Frontal cortex (tissue), 4 donors: ENCODE measurements around the gene C3orf20. TPM values are rescaled to one million over a fixed set of nuclear protein-coding genes. Genes with fewer than 3 reads are reported as not detected.

Experiments used
- DNase-seq, 2 donors: peaks; one replicate each; pipeline ENCODE4 v3.0.0; 2012; ENCODE audit warnings: low spot score in 2 of 2
- FAIRE-seq: peaks from 2 replicates; lab custom pipeline; 2012; peaks lifted over from hg19 to GRCh38; lab: Jason Lieb, UNC
- total RNA-seq: library from RNA; depleted of rRNA; stranded (reverse); fragments of >200 nt; gene quantifications from one replicate; pipeline ENCODE4 v1.2.3, GENCODE V29; 2014
- donor health status: control.
- donor health status: control.
- donor health status: control.

The C3orf20 gene
- total RNA-seq, 1 donor from 2014 or later, result not detected

DNA sequence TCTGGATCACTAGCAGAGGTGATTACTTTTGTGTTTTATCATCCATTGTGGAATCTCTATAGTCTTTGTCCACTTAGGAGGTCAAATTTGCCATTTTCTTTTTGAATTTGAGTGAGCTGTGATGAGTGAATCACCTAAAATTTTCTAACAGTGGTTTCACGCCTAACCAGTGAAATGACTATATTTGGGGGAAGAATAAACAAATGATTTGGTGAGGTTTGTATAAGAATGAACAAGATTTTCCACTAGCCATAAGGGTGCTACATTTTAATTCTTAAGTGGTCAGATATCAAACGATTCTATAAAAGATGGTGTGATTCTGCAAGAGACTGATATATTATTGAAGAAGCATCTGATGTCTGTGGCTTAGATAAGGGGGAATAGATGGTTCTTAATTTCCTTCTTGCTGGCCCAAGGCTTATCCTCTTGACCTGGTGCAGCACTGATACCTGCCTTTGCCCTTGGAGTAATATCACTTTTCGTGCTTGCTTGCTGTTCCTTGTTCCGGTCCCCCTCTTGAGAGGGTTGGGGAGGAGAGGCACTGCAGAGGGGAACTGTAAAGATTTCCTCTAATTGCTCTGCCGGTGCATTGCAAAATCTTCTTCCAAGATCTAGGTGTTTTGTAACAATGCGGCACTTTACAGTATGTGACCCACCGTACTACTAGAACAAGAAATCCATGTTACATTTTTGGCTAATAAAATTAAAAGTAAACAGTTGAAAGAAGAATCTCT is 14.5 kb downstream of the C3orf20 start:
- DNase-seq (no peak), FAIRE-seq (no peak)

DNA sequence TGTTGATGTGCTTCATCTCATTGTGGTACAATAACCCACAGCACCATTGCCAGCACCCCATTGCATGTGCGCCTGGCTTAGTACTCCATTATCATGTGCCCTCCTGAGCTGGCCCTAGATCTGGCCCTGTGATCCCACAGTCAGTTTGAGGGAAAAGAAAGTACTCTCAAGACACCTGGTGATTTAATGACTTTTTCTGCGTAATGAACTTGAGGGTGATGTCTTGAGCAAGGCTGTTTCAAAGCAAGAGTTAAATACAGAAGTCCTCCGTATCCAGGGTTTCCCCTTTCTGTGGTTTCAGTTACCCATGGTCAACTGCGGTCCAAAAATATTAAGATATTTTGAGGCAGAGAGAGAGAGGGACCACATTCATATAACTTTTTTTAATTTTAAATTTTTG is 16.3 kb downstream of the C3orf20 start:
- DNase-seq, result no peak
- FAIRE-seq, result no peak

GRCh38 chr3:14691719-14692118 is 16.8 kb downstream of the C3orf20 start:
- DNase-seq (no peak), FAIRE-seq (no peak)

- FAIRE-seq, result no peak
- DNase-seq, result no peak
Observed at GRCh38 chr3:14698601-14699244, 23.8 kb downstream of the C3orf20 start.

GRCh38 chr3:14699643-14700042 is 24.7 kb downstream of the C3orf20 start:
- no peak for FAIRE-seq
- no peak for DNase-seq

GRCh38 chr3:14700891-14701290 is 25.9 kb downstream of the C3orf20 start:
- FAIRE-seq (no peak), DNase-seq (no peak)

GRCh38 chr3:14701676-14702075 is 26.7 kb downstream of the C3orf20 start:
- FAIRE-seq (no peak), DNase-seq (no peak)

DNA sequence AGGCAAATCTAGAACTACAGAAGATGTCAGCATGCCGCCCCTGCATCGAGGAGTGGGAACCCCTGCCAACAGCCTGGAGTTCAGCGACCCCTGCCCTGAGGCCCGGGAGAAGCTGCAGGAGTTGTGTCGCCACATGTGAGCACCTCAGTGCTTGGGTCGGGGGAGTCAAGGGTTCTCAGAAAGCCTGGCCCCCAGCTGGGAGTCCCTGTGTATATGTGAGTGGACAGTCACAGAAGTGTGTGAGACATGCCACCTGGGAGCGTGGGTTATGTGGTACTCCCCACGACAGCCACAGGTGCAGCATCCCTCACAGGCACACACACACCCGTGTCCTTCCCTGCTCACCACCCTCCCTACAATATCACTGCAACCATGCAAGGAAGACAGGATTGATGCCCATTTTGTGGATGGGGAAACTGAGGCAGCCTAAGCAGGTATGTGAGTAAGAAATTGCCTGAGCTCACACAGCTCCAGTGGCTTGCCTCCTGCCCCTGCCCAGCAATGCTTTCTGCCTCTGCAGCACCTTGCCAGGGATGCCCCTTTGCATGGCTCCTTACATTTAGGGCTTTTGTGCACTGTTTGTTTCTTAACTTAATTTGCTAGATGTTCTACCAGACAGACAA is 28.3 kb downstream of the C3orf20 start:
- FAIRE-seq (no peak), DNase-seq (no peak)

DNA sequence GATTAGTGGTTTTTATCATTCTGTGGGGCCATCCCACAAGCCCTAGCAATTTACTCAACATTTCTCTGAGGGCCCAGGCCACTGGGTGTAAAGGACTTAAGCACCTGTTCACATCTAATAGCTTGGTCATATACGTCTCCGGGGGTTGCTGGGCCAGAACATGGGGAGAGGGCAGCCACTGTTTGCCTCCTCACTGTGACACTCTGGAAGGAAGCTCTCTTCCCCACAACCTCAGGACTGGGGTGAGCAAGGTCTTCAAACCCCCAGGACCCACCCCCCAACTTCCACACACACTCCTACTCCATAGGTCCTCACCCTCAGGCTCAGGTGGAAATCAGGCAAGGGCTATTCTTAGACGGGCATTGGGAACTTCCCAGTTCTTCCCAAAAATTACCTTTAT is 28.9 kb downstream of the C3orf20 start:
- FAIRE-seq, result no peak

GRCh38 chr3:14706096-14706495 is 31.2 kb downstream of the C3orf20 start:
- DNase-seq (no peak), FAIRE-seq (no peak)

More for the DNA sequence above, 28.9 kb downstream of the C3orf20 start:
- no peak for DNase-seq

DNA sequence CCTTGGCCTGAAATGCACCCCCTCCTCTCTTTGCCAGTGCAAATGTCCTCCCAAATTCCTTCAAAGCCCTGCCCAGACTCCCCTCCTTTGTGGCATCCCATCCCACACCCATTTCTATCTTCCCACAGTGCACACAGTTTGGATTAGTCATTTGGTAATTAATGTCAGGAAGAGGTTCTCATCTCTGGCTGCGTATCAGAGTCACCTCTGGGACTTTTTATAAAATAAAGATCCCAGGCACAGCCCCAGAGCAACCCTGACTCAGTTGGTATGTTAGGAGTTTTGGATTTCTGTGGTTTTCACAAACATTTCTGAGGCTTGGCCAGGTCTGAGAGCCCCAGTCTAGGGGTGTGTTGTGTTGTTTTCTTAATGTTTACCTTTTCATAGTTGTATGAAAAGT is 41.6 kb downstream of the C3orf20 start:
- DNase-seq, result no peak
- FAIRE-seq, result no peak

DNA sequence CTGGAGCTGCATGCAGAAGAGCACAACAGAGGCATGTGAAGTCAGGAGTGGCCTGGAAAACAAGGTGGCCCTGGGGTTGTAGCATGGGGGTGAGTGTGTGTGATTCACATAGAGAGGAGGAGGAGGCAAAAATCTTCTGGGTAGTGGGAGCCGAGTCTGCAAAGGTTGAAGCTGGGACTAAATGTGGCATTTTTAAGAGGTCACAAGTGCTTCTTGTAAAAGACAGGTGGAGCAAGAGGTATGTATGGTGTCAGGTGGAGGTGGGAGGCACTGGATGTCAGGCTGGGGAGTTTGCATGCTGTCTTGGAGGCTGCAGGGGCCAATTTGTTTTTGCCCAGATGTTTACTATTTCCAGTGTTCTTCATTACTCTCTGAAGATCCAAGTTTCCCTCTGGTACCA is 42.4 kb downstream of the C3orf20 start:
- no peak for FAIRE-seq
- no peak for DNase-seq

DNA sequence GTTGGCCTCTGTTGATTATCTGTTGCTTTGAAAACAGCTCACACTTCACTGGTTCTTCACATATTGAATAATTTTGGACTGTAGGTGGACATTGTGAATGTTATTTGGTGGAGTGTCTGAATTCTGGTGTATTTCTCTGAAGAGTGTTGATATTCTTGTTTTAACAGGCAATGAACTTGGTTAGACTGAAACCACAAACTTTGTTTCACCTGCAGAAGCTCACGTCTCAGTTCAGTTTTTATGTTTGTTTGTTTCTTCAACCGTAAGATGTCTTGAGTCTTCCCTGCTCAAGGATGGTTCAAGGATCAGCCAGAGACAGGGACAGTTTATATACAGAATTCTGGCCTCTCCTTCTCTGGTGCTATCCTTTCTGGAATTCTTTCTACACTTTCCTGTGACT is 43.6 kb downstream of the C3orf20 start:
- no peak for FAIRE-seq

GRCh38 chr3:14719006-14719405 is 44.1 kb downstream of the C3orf20 start:
- DNase-seq, result no peak
- FAIRE-seq, result no peak

More for the DNA sequence above, 43.6 kb downstream of the C3orf20 start:
- no peak for DNase-seq

- FAIRE-seq, result no peak
- no peak for DNase-seq
Observed at GRCh38 chr3:14721126-14721864, 46.4 kb downstream of the C3orf20 start.

DNA sequence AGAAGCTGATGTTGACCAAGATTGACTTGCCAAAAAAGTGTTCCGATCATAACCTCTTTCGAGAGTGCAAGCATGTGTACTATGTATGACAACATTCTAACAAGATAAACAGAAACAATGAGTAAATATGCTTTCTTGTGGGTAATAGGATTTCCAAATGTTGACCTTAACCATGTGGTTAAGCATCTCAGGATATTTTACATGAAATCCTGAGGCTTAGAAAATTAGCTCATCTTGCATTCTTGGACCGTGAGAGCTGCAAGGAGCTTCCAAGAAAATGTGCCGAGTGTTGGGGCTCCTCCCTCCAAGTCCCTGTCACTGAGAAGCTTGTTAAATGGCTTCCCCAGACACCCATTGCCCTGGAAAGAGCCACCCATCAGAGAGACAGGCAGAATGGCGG is 50.1 kb downstream of the C3orf20 start:
- DNase-seq (no peak), FAIRE-seq (no peak)

GRCh38 chr3:14725564-14726440 is 50.9 kb downstream of the C3orf20 start:
- peak in 1 of 2 donors; percentile 3 for DNase-seq
- FAIRE-seq, result no peak

DNA sequence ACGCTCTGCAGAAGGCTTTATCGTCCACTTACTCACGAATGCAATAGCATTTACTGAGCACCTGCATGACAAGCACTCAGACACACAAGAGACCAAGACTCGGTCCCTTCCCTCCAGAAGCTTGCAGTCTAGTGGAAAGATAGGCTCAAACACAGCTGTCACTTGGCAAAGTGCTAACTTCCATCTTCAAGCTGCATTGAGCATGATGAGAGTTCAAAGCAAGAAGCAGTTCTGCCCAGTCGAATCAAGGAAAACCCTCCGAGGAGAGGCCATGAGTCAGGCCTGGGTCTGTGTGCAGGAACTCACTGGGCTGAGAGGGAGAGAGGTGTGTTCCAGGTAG is 51.5 kb downstream of the C3orf20 start:
- FAIRE-seq (no peak), DNase-seq (no peak)

- DNase-seq (no peak), FAIRE-seq (no peak)
Observed at GRCh38 chr3:14728113-14728512, 53.2 kb downstream of the C3orf20 start.
